WTC11 (cell line): Measurements from ENCODE around the gene KDM4E. TPM values are rescaled to one million over a fixed set of nuclear protein-coding genes. Genes with fewer than 3 reads are reported as not detected.

Source experiments
- ATAC-seq: fragments of 200-7000 bp; cut with Tn5 transposase; 2 replicates; pipeline ENCODE4 v1.10.0; 2021; ENCODE audit warnings: mild to moderate bottlenecking, moderate library complexity
- CTCF ChIA-PET: fragments of 300-600 bp; sonication (Branson Sonifier 250); formaldehyde crosslinking; loops from one replicate; lab custom pipeline; 2021; ENCODE audit warnings: antibody characterized with exemption; lab: Charles Lee
- POLR2A ChIA-PET: fragments of 350-600 bp; sonication (Branson Sonifier 250); formaldehyde crosslinking; loops from one replicate; lab custom pipeline; 2021; ENCODE audit warnings: antibody characterized with exemption; lab: Charles Lee
- DNase-seq: peaks from one replicate; pipeline ENCODE4 v3.0.0; 2021; ENCODE audit warnings: low spot score
- H3K27ac Mint-ChIP-seq: 2 replicates; pipeline ENCODE4 v1.8.0; 2021; ENCODE audit warnings: mixed read lengths
- H3K27me3 Mint-ChIP-seq: 2 replicates; pipeline ENCODE4 v1.8.0; 2021; ENCODE audit warnings: low read depth, mild to moderate bottlenecking, moderate library complexity, mixed read lengths
- H3K36me3 Mint-ChIP-seq: 2 replicates; pipeline ENCODE4 v1.8.0; 2021; ENCODE audit warnings: mixed read lengths
- H3K4me1 Mint-ChIP-seq: 2 replicates; pipeline ENCODE4 v1.8.0; 2022; ENCODE audit warnings: mixed read lengths
- H3K4me3 Mint-ChIP-seq: 2 replicates; pipeline ENCODE4 v1.8.0; 2021; ENCODE audit warnings: mild to moderate bottlenecking, moderate library complexity, mixed read lengths
- H3K9me3 Mint-ChIP-seq: 2 replicates; pipeline ENCODE4 v1.8.0; 2021; ENCODE audit warnings: mixed read lengths
- CDX4 ChIP-seq: fragments of 250-450 bp; sonication (Bioruptor Pico); IDR thresholded peaks from 2 replicates; pipeline ENCODE4 v1.9.0; 2021; ENCODE audit warnings: moderate library complexity, mild to moderate bottlenecking, inconsistent platforms, borderline replicate concordance
- E2F4 ChIP-seq: sonication (generic); formaldehyde crosslinking; IDR thresholded peaks from 2 replicates; pipeline ENCODE4 v1.8.1; 2022; ENCODE audit warnings: low read depth, mild to moderate bottlenecking, moderate library complexity, missing genetic modification reagents, borderline replicate concordance
- FOXP4 ChIP-seq: sonication (generic); formaldehyde crosslinking; IDR thresholded peaks from 2 replicates; pipeline ENCODE4 v1.8.0; 2022; ENCODE audit warnings: mild to moderate bottlenecking, missing genetic modification reagents
- GABPB1 ChIP-seq: sonication (generic); formaldehyde crosslinking; IDR thresholded peaks from 2 replicates; pipeline ENCODE4 v1.8.1; 2023; ENCODE audit warnings: mild to moderate bottlenecking, missing genetic modification reagents
- GTF2I ChIP-seq: fragments of 250-450 bp; sonication (Bioruptor Pico); conservative IDR thresholded peaks from 2 replicates; pipeline ENCODE4 v1.4.0; 2021; ENCODE audit warnings: mild to moderate bottlenecking
- JAZF1 ChIP-seq: fragments of 250-450 bp; sonication (Bioruptor Pico); IDR thresholded peaks from 2 replicates; pipeline ENCODE4 v1.9.0; 2021; ENCODE audit warnings: moderate library complexity, mild to moderate bottlenecking, inconsistent platforms
- MAX ChIP-seq: sonication (generic); formaldehyde crosslinking; IDR thresholded peaks from 2 replicates; pipeline ENCODE4 v1.8.0; 2022; ENCODE audit warnings: mild to moderate bottlenecking, missing genetic modification reagents
- NFATC4 ChIP-seq: fragments of 250-450 bp; sonication (Bioruptor Pico); IDR thresholded peaks from 2 replicates; pipeline ENCODE4 v1.9.0; 2021; ENCODE audit warnings: mild to moderate bottlenecking
- NFYB ChIP-seq: sonication (generic); formaldehyde crosslinking; conservative IDR thresholded peaks from 2 replicates; pipeline ENCODE4 v1.8.0; 2022; ENCODE audit warnings: low read depth, missing genetic modification reagents
- RORB ChIP-seq: fragments of 250-450 bp; sonication (Bioruptor Pico); IDR thresholded peaks from 2 replicates; pipeline ENCODE4 v1.9.0; 2021; ENCODE audit warnings: mild to moderate bottlenecking
- SOX15 ChIP-seq: fragments of 250-450 bp; sonication (Bioruptor Pico); IDR thresholded peaks from 2 replicates; pipeline ENCODE4 v1.9.0; 2021; ENCODE audit warnings: mild to moderate bottlenecking
- TCF7 ChIP-seq: sonication (generic); formaldehyde crosslinking; IDR thresholded peaks from 2 replicates; pipeline ENCODE4 v1.8.0; 2022; ENCODE audit warnings: mild to moderate bottlenecking, low read depth, missing genetic modification reagents, moderate library complexity
- USF2 ChIP-seq: sonication (generic); formaldehyde crosslinking; IDR thresholded peaks from 2 replicates; pipeline ENCODE4 v1.8.1; 2023; ENCODE audit warnings: mild to moderate bottlenecking, missing genetic modification reagents, moderate library complexity
- ZBTB43 ChIP-seq: sonication (generic); formaldehyde crosslinking; IDR thresholded peaks from 2 replicates; pipeline ENCODE4 v1.8.1; 2023; ENCODE audit warnings: mild to moderate bottlenecking, missing genetic modification reagents
- ZNF121 ChIP-seq: sonication (generic); formaldehyde crosslinking; IDR thresholded peaks from 2 replicates; pipeline ENCODE4 v1.8.0; 2023; ENCODE audit warnings: missing genetic modification reagents
- ZNF281 ChIP-seq: sonication (generic); formaldehyde crosslinking; IDR thresholded peaks from 2 replicates; pipeline ENCODE4 v1.8.0; 2023; ENCODE audit warnings: mild to moderate bottlenecking, missing genetic modification reagents
- ZNF416 ChIP-seq: fragments of 250-450 bp; sonication (Bioruptor Pico); IDR thresholded peaks from 2 replicates; pipeline ENCODE4 v1.9.0; 2021; ENCODE audit warnings: mild to moderate bottlenecking, inconsistent platforms
- total RNA-seq: library from RNA; stranded (reverse); gene quantifications from 3 replicates; pipeline ENCODE4 v1.2.3, GENCODE V29; 2021

The KDM4E gene
- total RNA-seq, 1 experiment from 2014 or later = not detected

- TF ChIP-seq TCF7 (CRISPR knock-in tag) (no peak), GTF2I (no peak), ZNF121 (CRISPR knock-in tag) (no peak), JAZF1 (no peak), ZNF416 (CRISPR knock-in tag) (no peak), USF2 (CRISPR knock-in tag) (no peak)
- TF ChIP-seq, all 79 proteins: peak for 0
Measured at GRCh38 chr11:95059046-95059445, 34.0 kb downstream of the KDM4E start (continued).

GRCh38 chr11:95065336-95065735 is 40.3 kb downstream of the KDM4E start:
- Mint-ChIP-seq H3K4me3 (no peak overlapping the region), H3K36me3 (no peaks in the 10 kb centered on the region), H3K27ac (no peak overlapping the region), H3K27me3 (peaks cover 9% of the 10 kb centered on the region), H3K4me1 (peaks cover 17% of the 10 kb centered on the region), H3K9me3 (no peaks in the 10 kb centered on the region)
- ChIA-PET POLR2A (no interaction called here), CTCF (no interaction called here)
- TF ChIP-seq FOXP4 (CRISPR knock-in tag) = no peak
- DNase-seq = no peak
- ATAC-seq = no peak

GRCh38 chr11:95066716-95067038 is 41.6 kb downstream of the KDM4E start, which contains the start of gene SRSF8:
Gene SRSF8, plus strand, starts transcription at chr11:95066919. Its CDS starts 308 bp downstream, at chr11:95067227.
- peak within 1 kb of the TSS; percentile 86 for H3K4me3 Mint-ChIP-seq
- POLR2A ChIA-PET = interaction anchor here (1.2 to 2.9 kb wide), 7 partner anchors 23 to 723 kb away, joined by 4 to 19 read pairs (median 8); partner anchors contain the start of genes CWC15, ENDOD1, FAM76B and KDM4D
- ATAC-seq = peak; percentile 63

More at GRCh38 chr11:95066716-95067038, 41.6 kb downstream of the KDM4E start, which contains the start of gene SRSF8:
- Mint-ChIP-seq H3K27ac (peak within 1 kb of the TSS; percentile 80), H3K36me3 (no peaks in the 10 kb centered on the region), H3K4me1 (peaks cover 17% of the 10 kb centered on the region), H3K27me3 (peaks cover 4% of the 10 kb centered on the region), H3K9me3 (no peaks in the 10 kb centered on the region)
- CTCF ChIA-PET = interaction anchor here (0.7 to 5.1 kb wide), 16 partner anchors 9 to 723 kb away, joined by 3 to 89 read pairs (median 4); partner anchors contain the start of genes ENDOD1 and FAM76B
- TF ChIP-seq SOX15 (CRISPR knock-in tag) (no peak), NFYB (CRISPR knock-in tag) (no peak), NFATC4 (no peak), GABPB1 (CRISPR knock-in tag) (no peak), CDX4 (CRISPR knock-in tag) (no peak), RORB (CRISPR knock-in tag) (no peak), USF2 (CRISPR knock-in tag) (no peak), ZBTB43 (CRISPR knock-in tag) (no peak), MAX (CRISPR knock-in tag) (no peak), E2F4 (no peak), ZNF281 (no peak)
- no peak for DNase-seq
